ENCODE data around the gene SLC7A9. TPM values are rescaled to one million over a fixed set of nuclear protein-coding genes. Genes with fewer than 3 reads are reported as not detected.
"Not testable (repeated sequence)": the region's sequence is repeated elsewhere in the genome, so short reads cannot be mapped to it uniquely, and the experiment has no call there.

Gene SLC7A9
- polyA plus RNA-seq, 1 donor from 2014 or later, result 2.5 TPM

- H4K20me1 ChIP-seq (ENCODE audit: insufficient read depth); H3K9me3 ChIP-seq (ENCODE audit: low read length); H3K79me2 ChIP-seq (replicated peaks; ENCODE audit: insufficient read depth, low read length); H3K4me3 ChIP-seq (ENCODE audit: low read length); H3K27ac ChIP-seq (ENCODE audit: low read length); H3K9ac ChIP-seq (ENCODE audit: low read length); H3K27me3 ChIP-seq (ENCODE audit: insufficient read depth, low read depth, low read length); H3K36me3 ChIP-seq (ENCODE audit: insufficient read depth, low read length); H3K9me2 ChIP-seq (ENCODE audit: insufficient read depth, low read length); H3F3A ChIP-seq (ENCODE audit: insufficient read depth, low read length, poor library complexity, severe bottlenecking); H2AFZ ChIP-seq (ENCODE audit: low read depth, low read length); H3K4me2 ChIP-seq (ENCODE audit: low read length): not testable (repeated sequence)
Observed at GRCh38 chr19:32856818-32857217, 12.7 kb downstream of the SLC7A9 start.

GRCh38 chr19:32852216-32852615 is 17.4 kb downstream of the SLC7A9 start:
- no peaks in the 10 kb centered on the region for H3K9me2 ChIP-seq (ENCODE audit: insufficient read depth, low read length)
- no peaks in the 10 kb centered on the region for H3K36me3 ChIP-seq (ENCODE audit: insufficient read depth, low read length)
- H3K4me3 ChIP-seq (ENCODE audit: low read length), result no peak overlapping the region
- H3K27me3 ChIP-seq (ENCODE audit: insufficient read depth, low read depth, low read length), result no peaks in the 10 kb centered on the region
- no peak for TF ChIP-seq SMC3 (conservative IDR thresholded peaks at IDR 0.05; ENCODE audit: poor library complexity)
- H3K9ac ChIP-seq (ENCODE audit: low read length), result no peak overlapping the region
- no peaks in the 10 kb centered on the region for H3K79me2 ChIP-seq (replicated peaks; ENCODE audit: insufficient read depth, low read length)
- H4K20me1 ChIP-seq (ENCODE audit: insufficient read depth), result no peaks in the 10 kb centered on the region
- H2AFZ ChIP-seq (ENCODE audit: low read depth, low read length), result no peak overlapping the region
- no peak overlapping the region for H3K27ac ChIP-seq (ENCODE audit: low read length)
- H3K9me3 ChIP-seq (ENCODE audit: low read length), result no peaks in the 10 kb centered on the region
- no peak overlapping the region for H3K4me2 ChIP-seq (ENCODE audit: low read length)
- H3F3A ChIP-seq (ENCODE audit: insufficient read depth, low read length, poor library complexity, severe bottlenecking), result no peaks in the 10 kb centered on the region

DNA sequence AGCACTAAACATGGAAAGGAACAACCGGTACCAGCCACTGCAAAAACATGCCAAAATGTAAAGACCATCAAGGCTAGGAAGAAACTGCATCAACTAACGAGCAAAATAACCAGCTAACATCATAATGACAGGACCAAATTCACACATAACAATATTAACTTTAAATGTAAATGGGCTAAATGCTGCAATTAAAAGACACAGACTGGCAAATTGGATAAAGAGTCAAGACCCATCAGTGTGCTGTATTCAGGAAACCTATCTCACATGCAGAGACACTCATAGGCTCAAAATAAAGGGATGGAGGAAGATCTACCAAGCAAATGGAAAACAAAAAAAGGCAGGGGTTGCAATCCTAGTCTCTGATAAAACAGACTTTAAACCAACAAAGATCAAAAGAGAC is 21.5 kb downstream of the SLC7A9 start:
- H3K27me3 ChIP-seq (ENCODE audit: insufficient read depth, low read depth, low read length); H3K79me2 ChIP-seq (replicated peaks; ENCODE audit: insufficient read depth, low read length); H4K20me1 ChIP-seq (ENCODE audit: insufficient read depth); H3K9me2 ChIP-seq (ENCODE audit: insufficient read depth, low read length); H3K27ac ChIP-seq (ENCODE audit: low read length); H3K9ac ChIP-seq (ENCODE audit: low read length); H3K36me3 ChIP-seq (ENCODE audit: insufficient read depth, low read length); H3F3A ChIP-seq (ENCODE audit: insufficient read depth, low read length, poor library complexity, severe bottlenecking); H3K4me2 ChIP-seq (ENCODE audit: low read length); H3K4me3 ChIP-seq (ENCODE audit: low read length); H3K9me3 ChIP-seq (ENCODE audit: low read length); H2AFZ ChIP-seq (ENCODE audit: low read depth, low read length): not testable (repeated sequence)

GRCh38 chr19:32843716-32844245 is 25.8 kb downstream of the SLC7A9 start:
- Histone ChIP-seq H3K27ac (ENCODE audit: low read length) (no peak overlapping the region), H3K36me3 (ENCODE audit: insufficient read depth, low read length) (no peaks in the 10 kb centered on the region), H3K9me3 (ENCODE audit: low read length) (no peaks in the 10 kb centered on the region), H4K20me1 (ENCODE audit: insufficient read depth) (no peaks in the 10 kb centered on the region), H3K4me2 (ENCODE audit: low read length) (no peak overlapping the region), H3F3A (ENCODE audit: insufficient read depth, low read length, poor library complexity, severe bottlenecking) (no peaks in the 10 kb centered on the region), H3K9me2 (ENCODE audit: insufficient read depth, low read length) (no peaks in the 10 kb centered on the region), H3K9ac (ENCODE audit: low read length) (no peak overlapping the region), H3K4me3 (ENCODE audit: low read length) (no peak overlapping the region), H3K79me2 (replicated peaks; ENCODE audit: insufficient read depth, low read length) (no peaks in the 10 kb centered on the region), H2AFZ (ENCODE audit: low read depth, low read length) (no peak overlapping the region), H3K27me3 (ENCODE audit: insufficient read depth, low read depth, low read length) (no peaks in the 10 kb centered on the region)
- TF ChIP-seq EP300 (conservative IDR thresholded peaks at IDR 0.05; ENCODE audit: poor library complexity, severe bottlenecking), result no peak
- TF ChIP-seq POLR2AphosphoS5 (IDR thresholded peaks at IDR 0.05), result no peak
- no peak for TF ChIP-seq EZH2 (IDR thresholded peaks at IDR 0.05; ENCODE audit: borderline replicate concordance, insufficient read depth, low read length, poor library complexity, severe bottlenecking)
- no peak for TF ChIP-seq MXI1 (conservative IDR thresholded peaks at IDR 0.05; ENCODE audit: poor library complexity, severe bottlenecking)
- no peak for TF ChIP-seq SMC3 (conservative IDR thresholded peaks at IDR 0.05; ENCODE audit: poor library complexity)
- TF ChIP-seq REST (IDR thresholded peaks at IDR 0.05; ENCODE audit: borderline replicate concordance), result no peak
- no peak for TF ChIP-seq TAF1 (IDR thresholded peaks at IDR 0.05; ENCODE audit: low read depth)
- TF ChIP-seq, protein P1, sequence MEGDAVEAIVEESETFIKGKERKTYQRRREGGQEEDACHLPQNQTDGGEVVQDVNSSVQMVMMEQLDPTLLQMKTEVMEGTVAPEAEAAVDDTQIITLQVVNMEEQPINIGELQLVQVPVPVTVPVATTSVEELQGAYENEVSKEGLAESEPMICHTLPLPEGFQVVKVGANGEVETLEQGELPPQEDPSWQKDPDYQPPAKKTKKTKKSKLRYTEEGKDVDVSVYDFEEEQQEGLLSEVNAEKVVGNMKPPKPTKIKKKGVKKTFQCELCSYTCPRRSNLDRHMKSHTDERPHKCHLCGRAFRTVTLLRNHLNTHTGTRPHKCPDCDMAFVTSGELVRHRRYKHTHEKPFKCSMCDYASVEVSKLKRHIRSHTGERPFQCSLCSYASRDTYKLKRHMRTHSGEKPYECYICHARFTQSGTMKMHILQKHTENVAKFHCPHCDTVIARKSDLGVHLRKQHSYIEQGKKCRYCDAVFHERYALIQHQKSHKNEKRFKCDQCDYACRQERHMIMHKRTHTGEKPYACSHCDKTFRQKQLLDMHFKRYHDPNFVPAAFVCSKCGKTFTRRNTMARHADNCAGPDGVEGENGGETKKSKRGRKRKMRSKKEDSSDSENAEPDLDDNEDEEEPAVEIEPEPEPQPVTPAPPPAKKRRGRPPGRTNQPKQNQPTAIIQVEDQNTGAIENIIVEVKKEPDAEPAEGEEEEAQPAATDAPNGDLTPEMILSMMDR (IDR thresholded peaks at IDR 0.05; ENCODE audit: poor library complexity, severe bottlenecking), result no peak
- no peak for TF ChIP-seq RAD21 (conservative IDR thresholded peaks at IDR 0.05)

All from neural cell (in vitro differentiated cells).